Skin epidermis (tissue), 12 donors: ENCODE results near the gene PLIN3.
A peak's percentile ranks its signal among the peaks of the same experiment; 100 is the strongest.

ENCODE experiments used
- H3K27ac ChIP-seq, 21 experiments: fragments of 200-600 bp; sonication (generic) in 11 of 21; one replicate each; pipeline ENCODE4 v1.5.0; 2020; ENCODE audit warnings: mild to moderate bottlenecking in 3 of 21, inconsistent platforms in 2 of 21, moderate library complexity in 2 of 21
- H3K4me3 ChIP-seq, 7 experiments: fragments of 200-600 bp; sonication (generic) in 2 of 7; one replicate each; pipeline ENCODE4 v1.5.0; 2020; ENCODE audit warnings: inconsistent platforms in 2 of 7, mild to moderate bottlenecking in 2 of 7, moderate library complexity in 1 of 7

PLIN3 gene

DNA sequence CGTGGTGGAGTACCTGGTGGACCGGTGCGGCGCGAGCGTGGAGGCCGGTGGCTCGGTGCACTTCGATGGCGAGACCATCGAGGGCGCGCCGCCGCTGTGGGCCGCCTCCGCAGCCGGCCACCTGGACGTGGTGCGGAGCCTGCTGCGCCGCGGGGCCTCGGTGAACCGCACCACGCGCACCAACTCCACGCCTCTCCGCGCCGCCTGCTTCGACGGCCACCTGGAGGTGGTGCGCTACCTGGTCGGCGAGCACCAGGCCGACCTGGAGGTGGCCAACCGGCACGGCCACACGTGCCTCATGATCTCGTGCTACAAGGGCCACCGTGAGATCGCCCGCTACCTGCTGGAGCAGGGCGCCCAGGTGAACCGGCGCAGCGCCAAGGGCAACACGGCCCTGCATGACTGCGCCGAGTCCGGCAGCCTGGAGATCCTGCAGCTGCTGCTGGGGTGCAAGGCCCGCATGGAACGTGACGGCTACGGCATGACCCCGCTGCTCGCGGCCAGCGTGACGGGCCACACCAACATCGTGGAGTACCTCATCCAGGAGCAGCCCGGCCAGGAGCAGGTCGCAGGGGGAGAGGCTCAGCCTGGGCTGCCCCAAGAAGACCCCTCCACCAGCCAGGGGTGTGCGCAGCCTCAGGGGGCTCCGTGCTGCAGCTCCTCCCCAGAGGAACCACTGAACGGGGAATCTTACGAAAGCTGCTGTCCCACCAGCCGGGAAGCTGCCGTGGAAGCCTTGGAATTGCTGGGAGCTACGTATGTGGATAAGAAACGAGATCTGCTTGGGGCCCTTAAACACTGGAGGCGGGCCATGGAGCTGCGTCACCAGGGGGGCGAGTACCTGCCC, 75.2 kb downstream of the PLIN3 start:
- H3K4me3 ChIP-seq, result peak overlapping the region; percentile 88 to 98 (median 95)
- peak overlapping the region; percentile 60 to 99 (median 97) for H3K27ac ChIP-seq

DNA sequence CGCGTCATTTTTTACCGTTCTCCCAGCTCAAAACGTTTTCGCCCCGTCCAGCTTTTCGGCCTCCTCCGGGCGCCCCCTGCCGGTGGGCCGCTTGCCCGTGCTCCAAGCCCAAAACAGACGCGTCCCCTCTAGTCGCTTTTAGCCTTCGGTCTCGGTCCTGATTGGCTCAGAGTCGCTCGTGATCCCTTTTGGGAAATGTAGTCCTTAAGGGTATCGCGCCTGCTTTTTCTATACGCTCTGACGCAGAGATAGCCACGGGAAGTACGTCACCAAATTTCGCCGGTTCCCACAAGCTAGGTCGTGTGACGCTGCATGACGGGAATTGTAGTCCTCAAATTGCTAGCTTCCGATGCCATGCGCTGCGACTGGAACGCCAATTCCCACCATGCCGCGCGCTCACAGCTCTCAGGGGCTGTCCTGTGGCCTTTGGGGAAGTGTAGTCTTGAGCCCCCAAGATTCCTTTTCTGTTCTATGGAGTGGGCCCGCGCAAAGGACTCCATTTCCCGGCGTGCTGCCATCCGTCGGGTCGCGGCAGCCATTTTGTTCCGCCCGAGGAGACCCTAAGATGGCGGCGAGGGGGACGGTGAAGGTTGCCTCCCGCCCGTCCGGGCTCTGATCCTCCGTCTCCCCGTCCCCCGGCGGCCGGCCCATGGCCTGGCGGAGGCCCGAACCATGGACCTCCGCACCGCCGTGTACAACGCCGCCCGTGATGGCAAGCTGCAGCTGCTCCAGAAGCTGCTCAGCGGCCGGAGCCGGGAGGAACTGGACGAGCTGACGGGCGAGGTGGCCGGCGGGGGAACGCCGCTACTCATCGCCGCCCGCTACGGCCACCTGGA, 76.1 kb downstream of the PLIN3 start, which contains the start of gene FEM1A:
TSS of gene FEM1A (plus strand) at position 552 of the 836 bp plus-strand sequence. CDS start at position 673, 121 bp downstream.
- H3K4me3 ChIP-seq, result peak within 1 kb of the TSS; percentile 88 to 98 (median 95)

More for the DNA sequence above, 76.1 kb downstream of the PLIN3 start, which contains the start of gene FEM1A:
- H3K27ac ChIP-seq, result peak within 1 kb of the TSS; percentile 60 to 99 (median 97)
